ENCODE data around the gene CPSF7. TPM values are rescaled to one million over a fixed set of nuclear protein-coding genes. Genes with fewer than 3 reads are reported as not detected.

CPSF7 gene
- total RNA-seq, 1 donor from 2014 or later: 16.7 TPM

DNA sequence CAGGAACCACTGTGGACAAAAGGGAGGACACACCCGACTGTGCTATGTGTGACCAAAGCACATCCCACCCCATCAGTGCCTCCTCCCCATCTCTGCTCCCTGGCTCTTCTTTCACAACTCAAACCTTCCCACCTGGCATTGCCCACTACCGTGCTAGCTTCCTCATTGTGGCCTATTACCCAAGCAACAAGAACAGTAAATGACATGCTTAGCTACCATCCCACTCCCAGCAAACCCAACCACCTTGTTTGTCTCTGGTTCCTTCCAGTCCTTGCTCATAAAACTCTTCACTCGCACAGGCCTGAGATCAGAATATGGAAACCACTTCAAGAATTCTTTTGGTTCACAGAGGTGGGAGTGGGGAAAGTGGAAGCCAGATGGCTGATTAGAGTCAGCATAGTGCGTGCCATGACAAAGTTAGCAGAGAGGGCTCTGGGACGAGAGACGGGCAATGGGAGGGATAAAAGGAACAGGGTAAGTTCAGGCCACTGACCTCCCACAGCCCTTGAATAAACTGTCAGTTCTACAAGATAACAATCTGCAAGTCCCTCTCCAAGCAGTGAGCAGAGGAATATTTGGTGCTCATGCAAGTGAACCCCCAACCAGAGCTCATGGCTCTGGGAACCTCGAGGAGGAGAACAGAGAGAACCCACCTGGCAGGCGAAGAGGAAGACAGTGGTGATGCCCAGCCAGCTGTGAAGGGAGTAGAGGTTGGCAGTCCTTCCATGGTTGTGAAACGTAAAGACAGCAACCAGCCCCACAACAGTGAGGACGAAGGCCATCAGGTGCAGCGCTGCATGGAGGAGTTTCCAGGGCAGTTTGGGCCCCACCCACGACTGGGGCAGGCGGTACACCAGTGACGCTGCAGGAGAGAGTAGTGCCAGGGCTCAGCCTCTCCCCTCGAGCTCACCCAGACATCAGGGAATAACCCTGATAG, 76.4 kb downstream of the CPSF7 start:
- no peak for DNase-seq

Other genes starting within 250 kb of the CPSF7 start
- not detected in 2 replicates for gene PGA3, start 226.5 kb downstream of the CPSF7 start, total RNA-seq
- gene PGA4, start 207.6 kb downstream of the CPSF7 start, total RNA-seq: not detected in 2 replicates
- not detected in 2 replicates for gene PGA5, start 188.8 kb downstream of the CPSF7 start, total RNA-seq
- gene VWCE, start 134.7 kb downstream of the CPSF7 start, total RNA-seq: 6.8 and 8.8 TPM in 2 replicates
- gene DDB1, start 96.9 kb downstream of the CPSF7 start, total RNA-seq: 328 and 389 TPM in 2 replicates
- 27.2 and 33.9 TPM in 2 replicates for gene TKFC, start 96.7 kb downstream of the CPSF7 start, total RNA-seq
- gene CYB561A3, start 68.1 kb downstream of the CPSF7 start, total RNA-seq: 58.4 and 75.4 TPM in 2 replicates
- gene TMEM138, start 67.6 kb downstream of the CPSF7 start, total RNA-seq: 12.6 and 12.8 TPM in 2 replicates
- gene TMEM216, start 37.4 kb downstream of the CPSF7 start, total RNA-seq: 8.8 and 14.0 TPM in 2 replicates
- gene SDHAF2, start 149 bp upstream of the CPSF7 start, total RNA-seq: 23.2 and 57.0 TPM in 2 replicates
- gene LRRC10B, start 78.8 kb upstream of the CPSF7 start, total RNA-seq: not detected in 2 replicates
- 0.51 and 3.0 TPM in 2 replicates for gene SYT7, start 151.1 kb upstream of the CPSF7 start, total RNA-seq

Measured in dermis blood vessel endothelial cell (primary cell).